Right ventricle myocardium superior (tissue), 1 donor: Measurements from ENCODE around the gene TRAF2. TPM values are rescaled to one million over a fixed set of nuclear protein-coding genes. Genes with fewer than 3 reads are reported as not detected.
"Not testable (repeated sequence)": the region's sequence is repeated elsewhere in the genome, so short reads cannot be mapped to it uniquely, and the experiment has no call there.

Experiments used
- ATAC-seq: fragments of 200-7000 bp; cut with Tn5 transposase; one replicate; pipeline ENCODE4 v1.9.1; 2020; ENCODE audit warnings: mild to moderate bottlenecking; ENCODE audit not compliant: poor library complexity
- DNase-seq: peaks from one replicate; pipeline ENCODE4 v3.0.0-alpha.2; 2020
- intact Hi-C: fragments of 100-400 bp; cut with DNase I; formaldehyde crosslinking; loops from one replicate; pipeline ENCODE4 v1.11.2; 2022
- total RNA-seq: library from RNA; stranded (reverse); fragmentation: NEBNext Ultra II Directional; extraction: Animal tissue kit (Norgen Biotek cat#: 25700); gene quantifications from one replicate; pipeline ENCODE4 v1.2.1, GENCODE V29; 2021
- donor health status: DM: no; HTN: yes; CAD: no; lungs with severe emphysema.

TRAF2 gene
- total RNA-seq, 1 donor from 2014 or later: 9.1 TPM

- ATAC-seq, intact Hi-C loops: not testable (repeated sequence)
- peak; percentile 37 for DNase-seq
Measured at GRCh38 chr9:136866898-136867421, 19.4 kb upstream of the TRAF2 start.

DNA sequence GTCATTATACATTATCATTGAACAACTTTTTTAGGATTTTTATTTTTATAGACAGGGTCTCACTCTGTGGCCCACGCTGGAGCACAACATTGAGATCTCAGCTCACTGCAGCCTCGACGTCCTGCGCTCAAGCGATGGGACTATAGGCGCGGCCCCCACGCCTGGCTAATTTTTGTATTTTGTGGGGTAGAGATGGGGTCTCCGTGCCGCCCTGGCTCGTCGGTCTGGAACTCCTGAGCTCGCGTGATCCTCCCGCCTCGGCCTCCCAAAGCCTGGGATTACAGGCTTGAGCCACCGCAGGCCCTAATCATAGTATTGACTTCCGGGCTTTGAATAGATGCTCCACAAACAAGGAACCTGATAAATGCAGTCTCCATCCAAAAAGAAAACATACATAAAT lies 18.8 kb upstream of the TRAF2 start:
- ATAC-seq: no peak
- no peak for DNase-seq
- intact Hi-C loops: no loop called here

DNA sequence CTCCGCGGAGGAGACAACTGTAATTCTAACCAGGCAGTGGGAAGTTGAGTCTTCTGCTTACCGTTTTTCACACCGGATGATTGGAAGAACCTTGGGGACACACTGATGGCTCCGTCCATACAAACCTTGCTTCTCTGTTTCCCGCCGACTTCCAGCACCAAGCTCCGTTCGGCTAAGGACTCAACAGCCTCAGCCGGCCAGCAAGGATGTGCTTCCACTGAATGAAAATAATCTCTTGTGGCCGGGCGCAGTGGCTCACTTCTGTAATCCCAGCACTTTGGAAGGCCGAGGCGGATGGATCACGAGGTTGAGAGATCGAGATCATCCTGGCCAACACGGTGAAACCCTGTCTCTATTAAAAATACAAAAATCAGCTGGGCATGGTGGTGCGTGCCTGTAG lies 18.4 kb upstream of the TRAF2 start:
- DNase-seq: no peak
- ATAC-seq: no peak

GRCh38 chr9:136868644-136869043 lies 17.7 kb upstream of the TRAF2 start:
- intact Hi-C loops: no loop called here
- ATAC-seq (no peak), DNase-seq (no peak)

More for the DNA sequence above, 18.4 kb upstream of the TRAF2 start:
- intact Hi-C loops: no loop called here

DNA sequence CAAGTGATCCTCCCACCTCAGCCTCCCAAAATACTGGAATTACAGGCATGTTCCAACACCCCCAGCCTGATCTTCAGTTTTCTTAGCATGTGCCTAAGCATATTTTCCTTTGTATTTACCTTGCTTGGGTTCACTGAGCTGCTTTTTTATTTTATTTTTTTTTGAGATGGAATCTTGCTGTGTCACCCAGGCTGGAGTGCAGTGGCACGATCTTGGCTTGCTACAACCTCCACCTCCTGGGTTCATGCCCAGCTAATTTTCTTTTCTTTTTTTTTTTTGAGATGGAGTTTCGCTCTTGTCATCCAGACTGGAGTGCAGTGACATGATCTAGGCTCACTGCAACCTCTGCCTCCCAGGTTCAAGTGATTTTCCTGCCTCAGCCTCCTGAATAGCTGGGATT lies 16.7 kb upstream of the TRAF2 start:
- ATAC-seq, intact Hi-C loops, DNase-seq: not testable (repeated sequence)

- intact Hi-C loops: no loop called here
- DNase-seq (no peak), ATAC-seq (no peak)
Measured at GRCh38 chr9:136875155-136875554, 11.2 kb upstream of the TRAF2 start.

GRCh38 chr9:136876476-136876875 lies 9.8 kb upstream of the TRAF2 start:
- intact Hi-C loops: no loop called here
- DNase-seq: no peak
- ATAC-seq: no peak

GRCh38 chr9:136880651-136881050 lies 5.7 kb upstream of the TRAF2 start:
- DNase-seq (no peak), ATAC-seq (no peak)
- intact Hi-C loops: no loop called here

GRCh38 chr9:136881691-136882108 lies 4.6 kb upstream of the TRAF2 start:
- ATAC-seq (peak; percentile 36), DNase-seq (no peak)
- intact Hi-C loops: no loop called here

- peak; percentile 58 for DNase-seq
- ATAC-seq: no peak
- intact Hi-C loops: no loop called here
Measured at GRCh38 chr9:136882109-136882946, 4.0 kb upstream of the TRAF2 start.

DNA sequence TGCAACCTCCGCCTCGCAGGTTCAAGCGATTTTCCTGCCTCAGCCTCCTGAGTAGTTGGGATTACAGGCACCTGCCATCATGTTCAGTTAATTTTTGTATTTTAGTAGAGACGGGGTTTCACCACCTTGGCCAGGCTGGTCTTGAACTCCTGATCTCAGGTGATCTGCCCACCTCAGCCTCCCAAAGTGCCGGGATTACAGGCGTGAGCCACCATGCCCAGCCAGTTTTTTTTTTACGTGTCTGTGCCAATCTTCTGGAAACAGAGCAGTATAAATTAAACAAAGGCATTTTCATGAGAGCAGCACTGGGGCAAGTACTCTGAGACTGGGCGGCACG lies 3.4 kb upstream of the TRAF2 start:
- intact Hi-C loops, ATAC-seq, DNase-seq: not testable (repeated sequence)

DNA sequence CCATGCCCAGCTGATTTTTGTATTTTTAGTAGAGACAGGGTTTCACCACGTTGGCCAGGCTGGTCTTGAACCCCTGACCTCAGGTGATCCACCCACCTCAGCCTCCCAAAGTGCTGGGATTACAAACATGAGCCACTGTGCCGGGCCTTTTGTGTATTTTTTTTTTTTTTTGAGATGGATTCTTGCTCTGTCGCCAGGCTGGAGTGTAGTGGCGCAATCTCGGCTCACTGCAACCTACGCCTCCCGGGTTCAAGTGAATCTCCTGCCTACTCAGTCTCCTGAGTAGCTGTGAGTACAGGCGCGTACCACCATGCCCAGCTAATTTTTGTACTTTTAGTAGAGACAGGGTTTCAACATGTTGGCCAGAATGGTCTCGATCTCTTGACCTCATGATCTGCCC lies 2.6 kb upstream of the TRAF2 start:
- intact Hi-C loops, DNase-seq, ATAC-seq: not testable (repeated sequence)

- DNase-seq: no peak
- intact Hi-C loops: no loop called here
- peak; percentile 34 for ATAC-seq
Measured at GRCh38 chr9:136886610-136887597, 588 bp downstream of the TRAF2 start.

DNA sequence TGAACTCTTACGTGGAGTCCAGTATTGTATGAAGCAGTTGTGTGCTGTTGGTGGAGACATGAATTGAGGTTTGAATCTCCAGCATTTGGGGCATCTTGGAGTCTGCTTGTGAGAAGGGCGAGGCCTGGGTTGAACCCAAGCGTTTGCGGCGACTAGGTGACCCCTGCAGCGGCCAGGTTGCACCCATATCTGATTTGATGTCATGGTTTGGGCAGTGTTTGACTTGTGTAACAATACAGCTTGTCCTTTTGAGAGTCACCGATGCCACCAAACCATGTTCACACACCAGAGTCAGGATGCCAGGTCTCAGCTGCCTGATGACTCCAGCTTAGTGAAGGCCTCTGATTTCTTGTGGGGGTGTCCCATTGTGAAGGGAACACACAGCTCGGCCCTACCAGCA lies 2.1 kb downstream of the TRAF2 start:
- intact Hi-C loops: no loop called here
- no peak for ATAC-seq
- no peak for DNase-seq

DNA sequence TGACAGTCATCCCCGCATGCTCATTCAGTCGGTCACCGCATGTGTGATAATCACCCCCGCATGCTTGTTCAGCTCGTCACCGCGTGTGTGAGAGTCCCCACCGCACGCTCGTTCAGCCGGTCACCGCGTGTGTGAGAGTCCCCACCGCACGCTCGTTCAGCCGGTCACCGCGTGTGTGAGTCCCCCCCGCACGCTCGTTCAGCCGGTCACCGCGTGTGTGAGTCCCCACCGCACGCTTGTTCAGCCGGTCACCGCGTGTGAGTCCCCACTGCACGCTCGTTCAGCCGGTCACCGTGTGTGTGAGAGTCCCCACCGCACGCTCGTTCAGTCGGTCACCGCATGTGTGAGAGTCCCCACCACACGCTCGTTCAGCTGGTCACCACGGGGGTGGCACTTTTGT lies 3.5 kb downstream of the TRAF2 start:
- ATAC-seq (no peak), DNase-seq (no peak)
- intact Hi-C loops: no loop called here

GRCh38 chr9:136890661-136891060 lies 4.3 kb downstream of the TRAF2 start:
- DNase-seq: no peak
- intact Hi-C loops: no loop called here
- no peak for ATAC-seq

DNA sequence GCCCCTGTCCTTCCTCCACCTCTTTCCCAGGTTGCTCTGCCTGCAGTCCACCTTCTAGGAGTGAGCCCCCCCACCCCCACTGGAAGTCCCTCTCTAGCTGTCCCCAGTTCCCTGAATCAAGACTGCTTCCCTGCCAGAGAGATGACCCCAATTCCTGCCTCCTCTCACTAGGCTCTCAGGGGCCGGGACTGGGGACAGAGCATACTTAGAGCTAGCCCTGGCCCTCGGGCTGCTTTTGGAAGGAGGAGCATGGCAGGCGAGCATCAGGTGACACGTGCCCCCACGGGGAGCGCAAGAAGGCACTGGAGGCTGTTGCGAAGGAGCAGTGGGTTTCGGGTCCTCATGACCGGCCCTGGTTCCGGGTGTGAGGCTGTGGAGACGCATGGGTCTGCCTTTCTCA lies 9.7 kb downstream of the TRAF2 start:
- intact Hi-C loops: no loop called here
- DNase-seq (no peak), ATAC-seq (no peak)

DNA sequence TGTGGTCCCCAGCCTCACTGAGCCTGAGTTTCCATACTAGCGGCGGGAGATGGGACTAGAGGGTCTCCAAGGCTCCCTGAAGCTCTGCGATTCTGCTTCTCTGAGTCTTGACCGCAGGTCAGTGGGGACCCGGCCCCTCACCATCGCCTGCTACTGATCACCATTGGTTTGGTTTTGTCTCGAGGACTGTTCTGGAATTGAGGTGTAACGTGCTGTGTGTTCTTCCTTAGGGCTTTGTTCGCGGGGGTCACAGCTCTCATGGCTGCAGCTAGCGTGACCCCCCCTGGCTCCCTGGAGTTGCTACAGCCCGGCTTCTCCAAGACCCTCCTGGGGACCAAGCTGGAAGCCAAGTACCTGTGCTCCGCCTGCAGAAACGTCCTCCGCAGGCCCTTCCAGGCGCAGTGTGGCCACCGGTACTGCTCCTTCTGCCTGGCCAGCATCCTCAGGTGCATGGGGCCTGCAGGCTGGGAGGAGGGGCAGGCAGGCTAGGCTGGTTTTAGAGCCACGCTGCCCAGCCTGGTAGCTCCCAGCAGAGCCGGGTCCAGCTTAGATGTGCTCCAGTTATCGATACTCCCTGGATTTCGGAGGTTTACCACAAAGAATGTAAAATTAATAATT lies 12.3 kb downstream of the TRAF2 start:
- intact Hi-C loops: no loop called here
- DNase-seq (no peak), ATAC-seq (no peak)

DNA sequence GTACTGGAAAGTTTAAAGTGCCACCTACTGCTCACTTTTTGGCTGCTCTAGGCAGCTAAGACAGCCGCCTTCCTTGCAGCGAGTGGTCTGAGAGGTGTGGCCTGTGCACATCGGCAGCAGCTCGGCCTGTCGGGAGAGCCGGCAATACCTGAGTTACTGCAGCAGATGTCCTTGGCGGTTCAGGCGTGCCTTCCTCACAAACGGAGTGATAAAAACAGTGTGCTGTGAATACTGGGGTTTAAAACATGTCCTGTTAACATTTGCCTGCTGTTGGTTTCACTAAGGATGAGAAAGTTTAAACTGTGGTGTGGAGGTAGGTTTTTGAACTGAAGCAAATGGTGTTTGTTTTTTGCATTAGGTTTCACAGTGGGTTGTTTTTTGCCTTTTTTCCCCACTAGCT lies 12.9 kb downstream of the TRAF2 start:
- no peak for DNase-seq
- ATAC-seq: no peak
- intact Hi-C loops: no loop called here
